Endothelial cell of umbilical vein (primary cell): ENCODE data around the gene SYNPO2. TPM values are rescaled to one million over a fixed set of nuclear protein-coding genes. Genes with fewer than 3 reads are reported as not detected.

Experiments used
- BruUV-seq: library from RNA; stranded (reverse); fragments of 400-500 nt; replicated peaks from 2 replicates; lab custom pipeline; 2021; lab: Mats Ljungman, UMichigan
- CTCF ChIA-PET: fragments of 300-600, 350-600 bp; sonication (Branson Sonifier 250); formaldehyde crosslinking; loops from one replicate; lab custom pipeline; 2021; ENCODE audit warnings: antibody characterized with exemption, inconsistent platforms; lab: Charles Lee
- POLR2A ChIA-PET: fragments of 300-600, 350-600 bp; sonication (Branson Sonifier 250); formaldehyde crosslinking; loops from one replicate; lab custom pipeline; 2021; ENCODE audit warnings: antibody characterized with exemption, inconsistent platforms; lab: Charles Lee
- DNase-seq: peaks from one replicate; pipeline ENCODE4 v3.0.0-alpha.2; 2011; ENCODE audit warnings: low read depth, low spot score
- FAIRE-seq: peaks from 2 replicates; lab custom pipeline; 2011; peaks lifted over from hg19 to GRCh38; lab: Jason Lieb, UNC
- H2AFZ ChIP-seq: 2 replicates; pipeline ENCODE4 v1.6.0; 2012; ENCODE audit warnings: low read depth, low read length, control low read depth, inconsistent platforms
- H3K27ac ChIP-seq: 2 replicates; pipeline ENCODE4 v1.5.1; 2011; ENCODE audit warnings: low read depth, mild to moderate bottlenecking, control low read depth, low read length, moderate library complexity; ENCODE audit not compliant: insufficient read depth
- H3K27me3 ChIP-seq, 2 experiments: 2 replicates each; pipeline versions ENCODE4 v1.6.0 to v1.6.1; 2011; ENCODE audit warnings: low read length in 2 of 2, mixed read lengths in 1 of 2; ENCODE audit not compliant: control insufficient read depth in 2 of 2, insufficient read depth in 2 of 2
- H3K36me3 ChIP-seq, 2 experiments: 2 replicates in 1 of 2; 3 replicates in 1 of 2; pipeline ENCODE4 v1.5.1; 2011; ENCODE audit warnings: low read length in 2 of 2, mild to moderate bottlenecking in 1 of 2, moderate library complexity in 1 of 2; ENCODE audit not compliant: control insufficient read depth in 2 of 2, insufficient read depth in 2 of 2; ENCODE audit errors: extremely low read depth in 1 of 2
- H3K4me1 ChIP-seq: 3 replicates; pipeline ENCODE4 v1.5.1; 2011; ENCODE audit warnings: mild to moderate bottlenecking, low read length; ENCODE audit not compliant: control insufficient read depth, insufficient read depth; ENCODE audit errors: extremely low read depth
- H3K4me2 ChIP-seq: 2 replicates; pipeline ENCODE4 v1.6.1; 2011; ENCODE audit warnings: low read length, control low read depth, mixed read lengths; ENCODE audit not compliant: insufficient read depth
- H3K4me3 ChIP-seq, 3 experiments: fragments of 200-600 bp in 1 of 3; sonication (generic), shearing (Covaris generic) in 1 of 3; replicated peaks in 1 of 3; 2 replicates each; pipeline ENCODE4 v1.5.1; 2011 to 2016; ENCODE audit warnings: control low read depth in 3 of 3, low read length in 3 of 3, mild to moderate bottlenecking in 2 of 3, inconsistent platforms in 1 of 3, low read depth in 1 of 3, moderate library complexity in 1 of 3; ENCODE audit not compliant: insufficient read depth in 1 of 3
- H3K79me2 ChIP-seq: 2 replicates; pipeline ENCODE4 v1.6.0; 2012; ENCODE audit warnings: low read length, inconsistent platforms; ENCODE audit not compliant: control insufficient read depth, insufficient read depth
- H3K9ac ChIP-seq: replicated peaks from 2 replicates; pipeline ENCODE3; 2011; ENCODE audit warnings: low read length, control low read depth; ENCODE audit not compliant: insufficient read depth; ENCODE audit errors: extremely low read depth
- H3K9me1 ChIP-seq: replicated peaks from 3 replicates; pipeline ENCODE4 v1.6.0; 2011; ENCODE audit warnings: mild to moderate bottlenecking, low read length; ENCODE audit not compliant: control insufficient read depth, insufficient read depth; ENCODE audit errors: extremely low read depth
- H3K9me3 ChIP-seq: replicated peaks from 2 replicates; pipeline ENCODE4 v1.5.1; 2012; ENCODE audit warnings: low read length, inconsistent platforms; ENCODE audit not compliant: control insufficient read depth, insufficient read depth
- H4K20me1 ChIP-seq: replicated peaks from 2 replicates; pipeline ENCODE3; 2011; ENCODE audit warnings: mild to moderate bottlenecking, low read length; ENCODE audit not compliant: control insufficient read depth, insufficient read depth; ENCODE audit errors: extremely low read depth
- EZH2 ChIP-seq: IDR thresholded peaks from 2 replicates; pipeline ENCODE4 v1.6.1; 2012; ENCODE audit warnings: borderline replicate concordance, low read depth, mild to moderate bottlenecking, moderate library complexity, low read length, inconsistent platforms; ENCODE audit not compliant: severe bottlenecking
- FOS ChIP-seq: IDR thresholded peaks from 2 replicates; pipeline ENCODE4 v1.6.1; 2011; ENCODE audit warnings: mild to moderate bottlenecking, low read length, moderate library complexity, borderline replicate concordance; ENCODE audit not compliant: insufficient read depth
- GATA2 ChIP-seq: IDR thresholded peaks from 2 replicates; pipeline ENCODE4 v1.7.0; 2011; ENCODE audit warnings: low read depth, mild to moderate bottlenecking, moderate library complexity, mixed read lengths, low read length; ENCODE audit not compliant: insufficient read length, insufficient read depth
- JUN ChIP-seq: IDR thresholded peaks from 2 replicates; pipeline ENCODE4 v1.6.1; 2011; ENCODE audit warnings: borderline replicate concordance, low read depth; ENCODE audit not compliant: insufficient read length, insufficient read depth
- MAX ChIP-seq: IDR thresholded peaks from 2 replicates; pipeline ENCODE4 v1.6.1; 2011; ENCODE audit not compliant: insufficient read depth, insufficient read length
- MYC ChIP-seq: IDR thresholded peaks from one replicate; pipeline ENCODE4 v1.6.1; 2011; ENCODE audit warnings: mild to moderate bottlenecking, low read depth, low read length
- POLR2A ChIP-seq: IDR thresholded peaks from 2 replicates; pipeline ENCODE4 v1.6.1; 2012; ENCODE audit warnings: low read depth, mild to moderate bottlenecking, control low read depth, low read length
- POLR2AphosphoS5 ChIP-seq: IDR thresholded peaks from 2 replicates; pipeline ENCODE4 v1.6.1; 2012; ENCODE audit warnings: low read depth, mild to moderate bottlenecking, control low read depth, low read length, moderate library complexity; ENCODE audit not compliant: insufficient read depth
- dilution Hi-C: fragments of 300-500 bp; cut with MboI; formaldehyde crosslinking; loops from one replicate; pipeline ENCODE4 v1.15.0; 2019; ENCODE audit warnings: low sequenced_read_pairs; ENCODE audit not compliant: extremely low pct_ligation_motif_present
- intact Hi-C: fragments of 100-400 bp; cut with micrococcal nuclease; formaldehyde crosslinking; loops from one replicate; pipeline ENCODE4 v1.10.0; 2022
- polyA plus RNA-seq, 4 experiments: library from polyadenylated mRNA; depleted of rRNA in 3 of 4; stranded (reverse) in 3 of 4; unstranded in 1 of 4; fragments of >200 nt; gene quantifications; 2 replicates each; pipeline versions ENCODE4 v1.2.1 to v1.2.3, GENCODE V29; 2011 to 2012; ENCODE audit warnings: missing spikeins in 1 of 4
- total RNA-seq: library from RNA; stranded (reverse); gene quantifications from 2 replicates; pipeline ENCODE4 v1.2.3, GENCODE V29; 2021
- TF ChIP-seq, protein P1 (sequence below), 2 donors: IDR thresholded peaks; 1 replicate in 1 of 2; 2 replicates in 1 of 2; pipeline ENCODE4 v1.5.1; 2011; ENCODE audit warnings: low read length in 2 of 2, mild to moderate bottlenecking in 2 of 2, moderate library complexity in 2 of 2, control low read depth in 1 of 2, inconsistent platforms in 1 of 2, low read depth in 1 of 2; ENCODE audit not compliant: insufficient read depth in 1 of 2; ENCODE audit errors: extremely low read depth in 1 of 2

Gene SYNPO2
- total and polyA plus RNA-seq, 2 donors (not counting 3 experiments of a cell fraction or from before 2014, with no cell fraction given): 0.06 to 0.13 TPM

- TF ChIP-seq POLR2AphosphoS5 (no peak), MAX (no peak), FOS (no peak), POLR2A (no peak), JUN (no peak), MYC (no peak), GATA2 (no peak), EZH2 (no peak)
- TF ChIP-seq, protein P1, sequence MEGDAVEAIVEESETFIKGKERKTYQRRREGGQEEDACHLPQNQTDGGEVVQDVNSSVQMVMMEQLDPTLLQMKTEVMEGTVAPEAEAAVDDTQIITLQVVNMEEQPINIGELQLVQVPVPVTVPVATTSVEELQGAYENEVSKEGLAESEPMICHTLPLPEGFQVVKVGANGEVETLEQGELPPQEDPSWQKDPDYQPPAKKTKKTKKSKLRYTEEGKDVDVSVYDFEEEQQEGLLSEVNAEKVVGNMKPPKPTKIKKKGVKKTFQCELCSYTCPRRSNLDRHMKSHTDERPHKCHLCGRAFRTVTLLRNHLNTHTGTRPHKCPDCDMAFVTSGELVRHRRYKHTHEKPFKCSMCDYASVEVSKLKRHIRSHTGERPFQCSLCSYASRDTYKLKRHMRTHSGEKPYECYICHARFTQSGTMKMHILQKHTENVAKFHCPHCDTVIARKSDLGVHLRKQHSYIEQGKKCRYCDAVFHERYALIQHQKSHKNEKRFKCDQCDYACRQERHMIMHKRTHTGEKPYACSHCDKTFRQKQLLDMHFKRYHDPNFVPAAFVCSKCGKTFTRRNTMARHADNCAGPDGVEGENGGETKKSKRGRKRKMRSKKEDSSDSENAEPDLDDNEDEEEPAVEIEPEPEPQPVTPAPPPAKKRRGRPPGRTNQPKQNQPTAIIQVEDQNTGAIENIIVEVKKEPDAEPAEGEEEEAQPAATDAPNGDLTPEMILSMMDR (IDR thresholded peaks at IDR 0.05; ENCODE audit: extremely low read depth in 1 of 2, insufficient read depth in 1 of 2, low read depth in 1 of 2, low read length in 2 of 2): no peak
- H3K27me3 ChIP-seq: peaks cover 0 to 3% of the 10 kb centered on the region in 2 experiments
- no peak overlapping the region for H3K9ac ChIP-seq
- no peaks in the 10 kb centered on the region for H3K36me3 ChIP-seq
- intact Hi-C loops (no loop called here), dilution Hi-C loops (no loop called here)
- no peaks in the 10 kb centered on the region for H3K79me2 ChIP-seq
- CTCF ChIA-PET: interaction anchor here (1.0 kb wide), 1 partner anchor 9 kb away, joined by 3 read pairs; no protein-coding TSS in a partner anchor
- H3K27ac ChIP-seq: no peak overlapping the region
- no peaks in the 10 kb centered on the region for H3K9me1 ChIP-seq
- DNase-seq (no peak), FAIRE-seq (no peak)
- H3K4me1 ChIP-seq: no peaks in the 10 kb centered on the region
- no TSS peak for BruUV-seq
- H3K9me3 ChIP-seq: no peaks in the 10 kb centered on the region
- no peaks in the 10 kb centered on the region for H4K20me1 ChIP-seq
- no peak overlapping the region for H3K4me3 ChIP-seq
- H2AFZ ChIP-seq: no peak overlapping the region
- no peak overlapping the region for H3K4me2 ChIP-seq
- POLR2A ChIA-PET: no interaction called here
Observed at GRCh38 chr4:118950224-118950623, 61.6 kb downstream of the SYNPO2 start.
